ENCODE data around the gene ZSCAN18. TPM values are rescaled to one million over a fixed set of nuclear protein-coding genes. Genes with fewer than 3 reads are reported as not detected.
A peak's percentile ranks its signal among the peaks of the same experiment; 100 is the strongest.
"Not testable (repeated sequence)": the region's sequence is repeated elsewhere in the genome, so short reads cannot be mapped to it uniquely, and the experiment has no call there.

The ZSCAN18 gene
- 23.2 TPM for polyA plus RNA-seq

DNA sequence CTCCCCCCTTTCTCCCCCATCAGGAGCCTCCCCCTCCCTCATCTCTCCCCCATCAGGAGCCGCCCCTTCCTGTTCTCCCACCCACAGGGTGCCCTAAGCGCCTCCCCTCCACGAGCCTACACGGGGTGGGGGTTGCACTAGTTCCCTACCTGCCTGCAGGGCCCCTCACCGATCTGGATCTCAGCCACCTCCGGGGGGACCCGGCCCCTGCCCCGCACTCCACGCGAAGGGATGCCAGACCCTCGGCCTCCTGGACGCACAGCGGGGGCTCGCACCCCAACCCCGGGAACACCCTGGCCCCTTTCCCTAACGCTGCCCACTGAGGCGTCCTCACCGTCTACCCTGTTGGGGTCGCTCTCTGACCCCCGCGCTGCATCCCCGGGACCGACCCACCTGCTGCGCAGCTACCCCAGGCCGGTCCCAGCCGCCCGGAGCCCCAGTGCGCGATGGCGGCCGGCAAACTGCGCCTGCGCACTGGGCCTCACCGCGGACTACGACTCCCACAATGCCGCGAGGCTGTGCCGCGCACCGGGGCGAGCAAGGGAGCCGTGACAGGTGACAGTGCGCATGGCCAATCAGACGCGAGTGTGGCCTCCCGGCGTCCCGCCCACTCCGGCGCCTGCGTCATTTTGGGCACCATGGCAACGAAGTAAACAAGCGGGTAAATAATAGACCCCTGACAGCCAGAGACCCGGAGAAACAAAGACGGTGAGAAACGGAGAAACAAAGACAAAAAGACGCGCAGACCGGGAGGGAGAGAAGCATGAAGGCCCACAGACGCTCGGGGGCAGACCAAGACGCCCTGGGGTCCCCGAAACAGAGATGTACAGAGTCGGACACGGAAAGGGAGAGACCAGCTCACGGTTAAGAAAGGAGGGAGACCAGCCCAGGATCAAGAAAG lies at the start of gene ZSCAN18:
ZSCAN18 (minus strand) TSS at position 451 of the 901 bp plus-strand sequence. CDS start 7,964 bp downstream, outside the sequence.
- peaks cover 4% of the 10 kb centered on the region for H3K36me3 Mint-ChIP-seq
- H3K27ac Mint-ChIP-seq, result peak within 1 kb of the TSS; percentile 99 to 100 (median 100)
- H3K4me3 Mint-ChIP-seq, result peak within 1 kb of the TSS; percentile 88 to 97 (median 94)
- H3K9me3 Mint-ChIP-seq, result peaks cover 6 to 25% (median 8%) of the 10 kb centered on the region in 3 donors
- H3K4me1 Mint-ChIP-seq, result peaks cover 6 to 12% (median 9%) of the 10 kb centered on the region in 3 donors
- H3K27me3 Mint-ChIP-seq, result no peaks in the 10 kb centered on the region

DNA sequence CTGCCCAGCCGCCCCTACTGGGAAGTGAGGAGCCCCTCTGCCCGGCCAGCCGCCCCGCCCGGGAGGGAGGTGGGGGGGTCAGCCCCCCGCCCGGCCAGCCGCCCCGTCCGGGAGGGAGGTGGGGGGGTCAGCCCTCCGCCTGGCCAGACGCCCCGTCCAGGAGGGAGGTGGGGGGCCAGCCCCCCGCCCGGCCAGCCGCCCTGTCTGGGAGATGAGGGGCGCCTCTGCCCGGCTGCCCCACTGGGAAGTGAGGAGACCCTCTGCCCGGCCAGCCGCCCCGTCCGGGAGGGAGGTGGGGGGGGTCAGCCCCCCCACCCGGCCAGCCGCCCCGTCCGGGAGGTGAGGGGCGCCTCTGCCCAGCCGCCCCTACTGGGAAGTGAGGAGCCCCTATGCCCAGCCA lies 49.4 kb upstream of the ZSCAN18 start:
- not testable (repeated sequence) for H3K27me3 Mint-ChIP-seq, H3K4me3 Mint-ChIP-seq, H3K36me3 Mint-ChIP-seq, H3K27ac Mint-ChIP-seq
- H3K9me3 Mint-ChIP-seq, result peaks cover 0 to 16% (median 15%) of the 10 kb centered on the region in 3 donors
- peaks cover 8 to 10% (median 9%) of the 10 kb centered on the region in 3 donors for H3K4me1 Mint-ChIP-seq

DNA sequence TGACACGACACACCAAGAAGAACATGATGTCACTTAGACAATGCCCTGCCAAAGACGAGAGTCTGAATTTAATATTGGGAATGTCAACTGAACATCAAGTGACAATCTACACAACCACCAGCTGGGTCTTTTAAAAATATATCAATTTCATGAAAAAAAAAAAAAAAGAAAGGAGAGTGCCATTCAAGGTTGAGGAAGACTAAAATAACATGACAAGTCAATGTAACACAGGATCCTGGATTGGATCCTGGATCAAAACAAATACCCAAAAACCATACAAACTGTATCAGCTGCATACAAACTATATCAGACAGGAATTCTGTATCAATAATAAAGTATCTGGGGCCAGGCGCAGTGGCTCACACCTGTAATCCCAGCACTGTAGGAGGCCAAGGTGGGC lies 47.8 kb upstream of the ZSCAN18 start:
- peaks cover 0 to 22% (median 20%) of the 10 kb centered on the region in 3 donors for H3K9me3 Mint-ChIP-seq
- H3K4me1 Mint-ChIP-seq, result peaks cover 8 to 10% (median 9%) of the 10 kb centered on the region in 3 donors
- peak overlapping the region in 1 of 3 donors; percentile 18 for H3K27ac Mint-ChIP-seq
- peak overlapping the region in 2 of 4 donors; percentile 38 to 71 for H3K4me3 Mint-ChIP-seq
- peaks cover 7% of the 10 kb centered on the region for H3K36me3 Mint-ChIP-seq
- no peaks in the 10 kb centered on the region for H3K27me3 Mint-ChIP-seq

GRCh38 chr19:58134244-58134643 lies 36.2 kb upstream of the ZSCAN18 start:
- peak overlapping the region in 1 of 4 donors; percentile 80 for H3K4me3 Mint-ChIP-seq
- peaks cover 42% of the 10 kb centered on the region for H3K36me3 Mint-ChIP-seq
- H3K27ac Mint-ChIP-seq, result no peak overlapping the region
- H3K27me3 Mint-ChIP-seq, result no peaks in the 10 kb centered on the region
- H3K4me1 Mint-ChIP-seq, result no peaks in the 10 kb centered on the region
- peaks cover 7 to 54% (median 41%) of the 10 kb centered on the region in 3 donors for H3K9me3 Mint-ChIP-seq

- Mint-ChIP-seq H3K4me3 (no peak overlapping the region), H3K4me1 (no peaks in the 10 kb centered on the region), H3K9me3 (peaks cover 11 to 71% (median 45%) of the 10 kb centered on the region in 3 donors), H3K27ac (no peak overlapping the region), H3K27me3 (no peaks in the 10 kb centered on the region), H3K36me3 (peaks cover 32% of the 10 kb centered on the region)
Observed at GRCh38 chr19:58129284-58129683, 31.3 kb upstream of the ZSCAN18 start.

- Mint-ChIP-seq H3K27me3 (no peaks in the 10 kb centered on the region), H3K27ac (peak overlapping the region in 1 of 3 donors; percentile 62), H3K4me3 (no peak overlapping the region), H3K9me3 (peaks cover 12 to 67% (median 41%) of the 10 kb centered on the region in 3 donors), H3K36me3 (peaks cover 22% of the 10 kb centered on the region), H3K4me1 (no peaks in the 10 kb centered on the region)
Observed at GRCh38 chr19:58128041-58128685, 30.1 kb upstream of the ZSCAN18 start.

DNA sequence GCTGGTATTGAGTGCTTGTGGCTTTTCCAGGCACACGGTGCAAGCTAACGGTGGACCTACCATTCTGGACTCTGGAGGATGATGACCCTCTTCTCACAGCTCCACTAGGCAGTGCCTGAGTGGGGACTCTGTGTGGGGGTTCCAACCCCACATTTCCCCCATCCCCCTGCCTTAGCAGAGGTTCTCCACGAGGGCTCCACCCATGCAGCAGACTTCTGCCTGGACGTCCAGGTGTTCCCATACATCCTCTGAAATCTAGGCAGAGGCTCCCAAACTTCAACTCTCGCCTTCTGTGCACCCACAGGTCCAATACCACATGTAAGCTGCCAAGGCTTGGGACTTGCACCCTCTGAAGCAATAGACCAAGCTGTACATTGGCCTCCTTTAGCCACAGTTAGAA lies 25.3 kb upstream of the ZSCAN18 start:
- Mint-ChIP-seq H3K36me3 (peaks cover 4% of the 10 kb centered on the region), H3K9me3 (peaks cover 30 to 67% (median 51%) of the 10 kb centered on the region in 3 donors)

GRCh38 chr19:58118979-58119733 lies 21.1 kb upstream of the ZSCAN18 start:
- Mint-ChIP-seq H3K27me3 (peaks cover 2% of the 10 kb centered on the region), H3K27ac (peak overlapping the region in 1 of 3 donors; percentile 63), H3K4me1 (no peaks in the 10 kb centered on the region)

More for the DNA sequence above, 25.3 kb upstream of the ZSCAN18 start:
- Mint-ChIP-seq H3K27me3 (no peaks in the 10 kb centered on the region), H3K27ac (no peak overlapping the region), H3K4me1 (no peaks in the 10 kb centered on the region), H3K4me3 (no peak overlapping the region)

GRCh38 chr19:58117841-58118575 lies 20.0 kb upstream of the ZSCAN18 start:
- no peak overlapping the region for H3K4me3 Mint-ChIP-seq
- peaks cover 26 to 63% (median 53%) of the 10 kb centered on the region in 3 donors for H3K9me3 Mint-ChIP-seq
- peaks cover 3% of the 10 kb centered on the region for H3K36me3 Mint-ChIP-seq
- H3K27ac Mint-ChIP-seq, result no peak overlapping the region
- H3K4me1 Mint-ChIP-seq, result no peaks in the 10 kb centered on the region
- peaks cover 2% of the 10 kb centered on the region for H3K27me3 Mint-ChIP-seq

More at GRCh38 chr19:58118979-58119733, 21.1 kb upstream of the ZSCAN18 start:
- Mint-ChIP-seq H3K36me3 (peaks cover 3% of the 10 kb centered on the region), H3K4me3 (peak overlapping the region in 2 of 4 donors; percentile 52 to 77), H3K9me3 (peaks cover 28 to 64% (median 53%) of the 10 kb centered on the region in 3 donors)

DNA sequence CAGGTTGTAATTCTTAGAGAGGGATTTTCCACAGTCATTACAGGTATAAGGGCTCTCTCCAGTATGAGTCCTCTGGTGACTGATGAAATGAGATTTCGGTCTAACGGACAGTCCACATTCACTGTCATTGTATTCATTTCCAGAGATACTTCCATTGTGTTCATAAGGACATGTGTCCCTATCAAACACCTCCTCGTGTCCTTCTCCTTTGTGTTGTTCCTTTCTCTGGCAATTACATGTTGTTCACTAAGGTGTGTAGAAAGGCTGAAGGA lies 10.5 kb upstream of the ZSCAN18 start:
- H3K4me3 Mint-ChIP-seq, result no peak overlapping the region
- peak overlapping the region in 1 of 3 donors; percentile 64 for H3K27ac Mint-ChIP-seq
- H3K4me1 Mint-ChIP-seq, result no peaks in the 10 kb centered on the region
- H3K9me3 Mint-ChIP-seq, result peaks cover 14 to 38% (median 34%) of the 10 kb centered on the region in 3 donors
- H3K36me3 Mint-ChIP-seq, result peaks cover 2% of the 10 kb centered on the region
- H3K27me3 Mint-ChIP-seq, result no peaks in the 10 kb centered on the region

GRCh38 chr19:58107778-58108545 lies 9.9 kb upstream of the ZSCAN18 start:
- Mint-ChIP-seq H3K4me3 (no peak overlapping the region), H3K27me3 (no peaks in the 10 kb centered on the region), H3K27ac (no peak overlapping the region), H3K36me3 (peaks cover 2% of the 10 kb centered on the region), H3K4me1 (no peaks in the 10 kb centered on the region), H3K9me3 (peaks cover 18 to 40% (median 35%) of the 10 kb centered on the region in 3 donors)

DNA sequence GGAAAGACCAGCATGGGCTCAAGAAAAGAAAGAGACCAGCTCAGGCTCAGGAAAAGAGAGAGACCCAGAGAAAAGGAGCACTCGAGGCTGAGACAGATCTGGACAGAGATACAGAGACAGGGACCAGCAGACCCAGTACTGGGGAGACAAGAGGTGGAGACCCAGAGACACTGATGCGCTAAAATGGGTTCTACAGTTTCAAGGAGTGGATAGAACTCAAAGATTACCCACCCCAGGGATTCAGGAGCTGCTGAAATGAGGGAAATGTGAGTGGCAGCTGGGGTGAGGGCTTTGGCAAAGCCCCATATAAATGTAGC lies 609 bp upstream of the ZSCAN18 start:
- H3K27me3 Mint-ChIP-seq, result no peaks in the 10 kb centered on the region
- peaks cover 6 to 9% (median 9%) of the 10 kb centered on the region in 3 donors for H3K4me1 Mint-ChIP-seq
- H3K4me3 Mint-ChIP-seq, result peak overlapping the region; percentile 88 to 97 (median 94)
- peaks cover 4% of the 10 kb centered on the region for H3K36me3 Mint-ChIP-seq
- peak overlapping the region; percentile 99 to 100 (median 100) for H3K27ac Mint-ChIP-seq
- H3K9me3 Mint-ChIP-seq, result peaks cover 12 to 27% (median 14%) of the 10 kb centered on the region in 3 donors

DNA sequence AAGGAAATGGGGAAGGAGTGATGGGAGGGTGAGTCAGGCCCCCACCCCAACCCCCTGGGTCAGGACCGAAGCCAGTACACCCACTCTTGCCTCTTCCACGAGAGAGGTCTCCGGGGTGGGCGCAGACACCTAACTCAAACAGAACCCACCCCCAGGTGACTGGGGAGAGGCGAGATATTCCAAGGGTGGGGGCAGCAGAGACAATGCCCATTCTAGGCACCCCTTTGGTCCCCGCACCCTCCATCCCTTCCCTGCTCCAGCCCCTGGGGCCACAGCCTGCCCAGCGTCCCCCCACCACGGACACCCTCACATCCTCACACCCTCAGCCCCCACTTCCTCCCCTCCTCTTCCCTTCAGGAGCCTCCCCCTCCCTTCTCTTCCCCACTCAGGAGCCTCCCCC lies 682 bp downstream of the ZSCAN18 start:
- Mint-ChIP-seq H3K27ac (peak overlapping the region in 2 of 3 donors; percentile 67 to 100), H3K4me1 (peaks cover 6 to 12% (median 9%) of the 10 kb centered on the region in 3 donors), H3K9me3 (peaks cover 5 to 20% (median 5%) of the 10 kb centered on the region in 3 donors), H3K27me3 (no peaks in the 10 kb centered on the region), H3K36me3 (peaks cover 4% of the 10 kb centered on the region), H3K4me3 (peak overlapping the region in 3 of 4 donors; percentile 63 to 95 (median 87))
